ENCODE measurements around the gene GPR17. TPM values are rescaled to one million over a fixed set of nuclear protein-coding genes. Genes with fewer than 3 reads are reported as not detected.

The GPR17 gene
- total RNA-seq, 1 donor from 2014 or later = 6.4 TPM

GRCh38 chr2:127630096-127630863, 15.7 kb upstream of the GPR17 start:
- Mint-ChIP-seq H3K36me3 (ENCODE audit: low read depth) (no peaks in the 10 kb centered on the region), H3K4me3 (no peak overlapping the region), H3K4me1 (peaks cover 5% of the 10 kb centered on the region), H3K9me3 (no peaks in the 10 kb centered on the region), H3K27me3 (ENCODE audit: low read depth) (no peaks in the 10 kb centered on the region), H3K27ac (ENCODE audit: unreplicated experiment) (peak overlapping the region; percentile 13)
- no peak for DNase-seq (ENCODE audit: low read depth, low spot score)
- no peak for TF ChIP-seq CTCF (conservative IDR thresholded peaks at IDR 0.05)

DNA sequence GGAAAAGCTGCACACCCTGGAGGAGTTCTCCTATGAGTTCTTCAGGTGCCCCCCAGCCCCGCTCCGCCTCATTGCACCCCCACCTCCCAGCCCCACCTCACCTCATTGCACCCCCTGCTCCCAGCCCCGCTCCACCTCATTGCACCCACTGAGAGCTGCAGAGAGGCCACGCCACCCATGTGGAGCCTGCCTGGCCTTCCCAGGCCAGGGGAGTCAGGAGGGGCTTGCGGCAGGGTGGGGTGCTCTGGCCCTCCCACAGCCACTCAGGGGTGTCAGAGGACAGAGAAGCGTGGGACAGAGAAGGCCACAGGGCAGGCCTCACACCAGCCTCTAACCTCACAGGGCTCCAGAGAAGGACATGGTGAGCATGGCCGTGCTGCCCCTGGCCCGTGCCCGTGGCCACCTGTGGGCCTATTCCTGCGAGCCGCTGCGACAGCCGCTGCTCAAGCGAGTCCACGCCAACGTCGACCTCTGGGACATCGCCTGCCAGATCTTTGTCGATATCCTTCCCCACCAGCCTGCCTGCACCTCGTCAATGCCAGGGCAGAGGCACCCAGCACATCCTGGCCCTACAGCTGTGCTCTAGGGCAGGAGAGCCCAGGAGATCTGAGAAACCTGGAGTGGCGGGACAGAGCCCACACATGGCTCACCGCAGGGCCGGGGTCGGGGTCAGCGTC, 15.0 kb upstream of the GPR17 start:
- H3K27me3 Mint-ChIP-seq (ENCODE audit: low read depth) = no peaks in the 10 kb centered on the region
- H3K9me3 Mint-ChIP-seq = no peaks in the 10 kb centered on the region
- no peak overlapping the region for H3K27ac Mint-ChIP-seq (ENCODE audit: unreplicated experiment)
- TF ChIP-seq CTCF (conservative IDR thresholded peaks at IDR 0.05) = no peak
- H3K36me3 Mint-ChIP-seq (ENCODE audit: low read depth) = no peaks in the 10 kb centered on the region
- H3K4me1 Mint-ChIP-seq = peaks cover 5% of the 10 kb centered on the region
- no peak for DNase-seq (ENCODE audit: low read depth, low spot score)
- H3K4me3 Mint-ChIP-seq = no peak overlapping the region

DNA sequence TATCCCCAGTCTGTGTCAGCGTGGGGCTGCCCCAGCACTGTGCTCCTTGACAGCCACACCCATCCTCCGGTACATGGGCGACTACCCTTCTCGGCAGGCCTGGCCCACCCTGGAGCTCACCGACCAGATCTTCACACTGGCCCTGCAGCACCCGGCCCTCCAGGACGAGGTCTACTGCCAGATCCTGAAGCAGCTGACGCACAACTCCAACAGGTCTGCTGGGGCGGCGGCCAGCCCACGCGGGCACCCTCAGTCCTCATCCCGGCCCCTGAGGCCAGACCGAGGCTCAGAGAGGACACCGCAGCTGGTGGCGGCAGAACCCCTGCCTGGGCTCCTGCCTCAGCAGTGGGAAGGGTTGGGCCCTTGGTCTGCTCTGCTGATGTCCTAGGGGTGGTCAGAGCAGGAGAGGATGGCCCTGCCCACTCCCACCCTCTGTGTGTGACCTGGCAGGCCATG, 14.4 kb upstream of the GPR17 start:
- Mint-ChIP-seq H3K36me3 (ENCODE audit: low read depth) (no peaks in the 10 kb centered on the region), H3K9me3 (no peaks in the 10 kb centered on the region), H3K4me1 (peaks cover 5% of the 10 kb centered on the region), H3K27ac (ENCODE audit: unreplicated experiment) (no peak overlapping the region), H3K4me3 (no peak overlapping the region), H3K27me3 (ENCODE audit: low read depth) (no peaks in the 10 kb centered on the region)
- no peak for TF ChIP-seq CTCF (conservative IDR thresholded peaks at IDR 0.05)
- no peak for DNase-seq (ENCODE audit: low read depth, low spot score)

- Mint-ChIP-seq H3K36me3 (ENCODE audit: low read depth) (no peaks in the 10 kb centered on the region), H3K27me3 (ENCODE audit: low read depth) (no peaks in the 10 kb centered on the region), H3K4me1 (peaks cover 5% of the 10 kb centered on the region), H3K4me3 (no peak overlapping the region), H3K9me3 (no peaks in the 10 kb centered on the region), H3K27ac (ENCODE audit: unreplicated experiment) (no peak overlapping the region)
- DNase-seq (ENCODE audit: low read depth, low spot score) = no peak
- no peak for TF ChIP-seq CTCF (conservative IDR thresholded peaks at IDR 0.05)
These were observed 13.9 kb upstream of the GPR17 start for GRCh38 chr2:127631997-127632581.

DNA sequence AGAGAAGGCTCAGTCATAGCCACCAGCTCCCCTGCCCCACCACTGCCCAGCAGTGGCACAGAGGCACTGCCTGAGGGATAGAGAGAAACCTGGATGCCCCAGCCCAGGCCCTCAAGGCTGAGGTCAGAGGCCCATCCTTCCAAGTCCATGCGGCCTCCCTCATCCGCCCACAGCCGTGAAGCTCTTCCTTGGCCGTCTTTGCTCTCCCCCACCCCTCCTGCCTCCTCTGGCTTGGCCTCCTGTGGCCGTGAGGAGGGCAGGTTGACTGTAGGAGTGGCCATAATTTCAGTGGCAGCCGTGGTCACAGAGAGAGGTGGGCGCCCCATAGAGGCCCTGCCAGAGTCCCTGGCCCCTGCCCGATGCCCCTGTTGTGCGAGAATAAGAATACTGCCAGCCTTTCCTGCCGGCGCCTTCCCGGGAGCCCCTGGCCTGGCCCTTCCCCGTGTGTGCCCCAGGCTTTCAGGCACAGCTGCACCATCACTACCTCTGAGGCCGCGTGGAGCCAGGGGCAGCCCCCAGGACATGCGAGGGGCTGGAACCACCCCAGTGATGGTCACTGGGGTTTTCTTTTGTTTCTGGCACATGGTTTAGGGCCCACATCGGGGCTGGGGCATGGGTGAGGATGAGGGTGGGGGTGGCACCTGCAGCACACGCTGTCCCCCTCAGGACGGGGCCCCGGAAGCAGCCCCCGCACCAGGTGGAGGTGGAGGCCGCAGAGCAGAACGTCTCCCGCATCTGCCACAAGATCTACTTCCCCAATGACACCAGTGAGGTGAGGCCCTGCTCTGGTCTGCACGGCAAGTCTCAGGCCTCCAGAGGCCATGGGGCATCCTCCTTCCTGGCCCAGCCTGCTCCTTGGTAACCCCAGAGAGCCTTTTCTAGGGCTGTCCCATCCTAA, 13.1 kb upstream of the GPR17 start:
- H3K9me3 Mint-ChIP-seq = no peaks in the 10 kb centered on the region
- H3K4me3 Mint-ChIP-seq = no peak overlapping the region
- DNase-seq (ENCODE audit: low read depth, low spot score) = no peak
- no peaks in the 10 kb centered on the region for H3K36me3 Mint-ChIP-seq (ENCODE audit: low read depth)
- no peaks in the 10 kb centered on the region for H3K27me3 Mint-ChIP-seq (ENCODE audit: low read depth)
- no peak for TF ChIP-seq CTCF (conservative IDR thresholded peaks at IDR 0.05)
- no peak overlapping the region for H3K27ac Mint-ChIP-seq (ENCODE audit: unreplicated experiment)
- peaks cover 7% of the 10 kb centered on the region for H3K4me1 Mint-ChIP-seq
